Fibroblast of the aortic adventitia (primary cell): ENCODE measurements around the gene MOGAT1. TPM values are rescaled to one million over a fixed set of nuclear protein-coding genes. Genes with fewer than 3 reads are reported as not detected.
A peak's percentile ranks its signal among the peaks of the same experiment; 100 is the strongest.
"Not testable (repeated sequence)": the region's sequence is repeated elsewhere in the genome, so short reads cannot be mapped to it uniquely, and the experiment has no call there.

Experiments used
- DNase-seq: peaks from one replicate; pipeline ENCODE4 v3.0.0-alpha.2; 2010; ENCODE audit warnings: low read depth
- H3K4me3 ChIP-seq: 2 replicates; pipeline ENCODE4 v1.5.1; 2011; ENCODE audit warnings: low read depth, mild to moderate bottlenecking, control low read depth, low read length, moderate library complexity
- CTCF ChIP-seq: IDR thresholded peaks from 2 replicates; pipeline ENCODE4 v1.5.1; 2011; ENCODE audit warnings: mild to moderate bottlenecking, low read length, control low read depth, inconsistent platforms; ENCODE audit not compliant: insufficient read depth
- total RNA-seq: library from RNA; depleted of rRNA; stranded (reverse); fragments of >200 nt; gene quantifications from 2 replicates; pipeline ENCODE4 v1.2.3, GENCODE V29; 2012; ENCODE audit warnings: low replicate concordance

Gene MOGAT1
- total RNA-seq, 1 donor, result not detected

GRCh38 chr2:222714361-222715241 is 43.1 kb downstream of the MOGAT1 start:
- DNase-seq, result peak; percentile 90
- no peak overlapping the region for H3K4me3 ChIP-seq

GRCh38 chr2:222715742-222716141 is 44.3 kb downstream of the MOGAT1 start:
- DNase-seq, result no peak

More at GRCh38 chr2:222714361-222715241, 43.1 kb downstream of the MOGAT1 start:
- TF ChIP-seq CTCF, result no peak

GRCh38 chr2:222719787-222720186 is 48.3 kb downstream of the MOGAT1 start:
- H3K4me3 ChIP-seq, DNase-seq: not testable (repeated sequence)

More at GRCh38 chr2:222715742-222716141, 44.3 kb downstream of the MOGAT1 start:
- TF ChIP-seq CTCF, result no peak
- H3K4me3 ChIP-seq, result no peak overlapping the region

GRCh38 chr2:222721597-222721996 is 50.1 kb downstream of the MOGAT1 start:
- H3K4me3 ChIP-seq, DNase-seq: not testable (repeated sequence)

GRCh38 chr2:222722327-222722946 is 51.0 kb downstream of the MOGAT1 start:
- no peak overlapping the region for H3K4me3 ChIP-seq
- TF ChIP-seq CTCF, result no peak
- peak; percentile 94 for DNase-seq

GRCh38 chr2:222724208-222724607 is 52.8 kb downstream of the MOGAT1 start:
- no peak overlapping the region for H3K4me3 ChIP-seq
- no peak for TF ChIP-seq CTCF
- no peak for DNase-seq

- no peak overlapping the region for H3K4me3 ChIP-seq
- no peak for TF ChIP-seq CTCF
- DNase-seq, result no peak
Measured at GRCh38 chr2:222728621-222729020, 57.2 kb downstream of the MOGAT1 start.
